Measurements from ENCODE around the gene DPY19L1. TPM values are rescaled to one million over a fixed set of nuclear protein-coding genes. Genes with fewer than 3 reads are reported as not detected.
"Not testable (repeated sequence)": the region's sequence is repeated elsewhere in the genome, so short reads cannot be mapped to it uniquely, and the experiment has no call there.

Gene DPY19L1
- total RNA-seq, 2 donors from 2014 or later, result 35.8 to 75.1 TPM

GRCh38 chr7:34996423-34997090 lies 40.7 kb downstream of the DPY19L1 start:
- not testable (repeated sequence) for H3K36me3 Mint-ChIP-seq (ENCODE audit: low read depth); H3K27ac Mint-ChIP-seq; H3K36me3 ChIP-seq (ENCODE audit: control insufficient read depth, insufficient read depth, low read length); H3K9me3 ChIP-seq (ENCODE audit: control insufficient read depth, low read length); DNase-seq; H3K4me1 ChIP-seq (ENCODE audit: control insufficient read depth, insufficient read depth, low read length); H3K9ac ChIP-seq (ENCODE audit: extremely low read depth, low read length, poor library complexity, severe bottlenecking); H3K27me3 ChIP-seq (ENCODE audit: control insufficient read depth, insufficient read depth, low read length, poor library complexity, severe bottlenecking); H3K27me3 Mint-ChIP-seq (ENCODE audit: insufficient read depth); H3K4me3 Mint-ChIP-seq; H3K9me3 Mint-ChIP-seq; H3K4me3 ChIP-seq (ENCODE audit: low read length); H3K27ac ChIP-seq (ENCODE audit: low read depth, low read length)
- WGBS, 2 experiments (ENCODE audit: insufficient coverage in 1 of 2, insufficient read length in 1 of 2), result 81% methylated on average over 2 of the region's 5 CpGs; no CpG with 5 or more reads in 1 of the 2 experiments
- H3K4me1 Mint-ChIP-seq, result peaks cover 11% of the 10 kb centered on the region

GRCh38 chr7:34995757-34996156 lies 41.5 kb downstream of the DPY19L1 start:
- 91 to 100% methylated on average over 3 to 4 of the region's 7 CpGs for WGBS, 2 experiments (ENCODE audit: insufficient coverage in 1 of 2, insufficient read length in 1 of 2)
- H3K9me3 ChIP-seq (ENCODE audit: control insufficient read depth, low read length), result no peaks in the 10 kb centered on the region
- H3K4me3 Mint-ChIP-seq, result no peak overlapping the region
- no peaks in the 10 kb centered on the region for H3K4me1 ChIP-seq (ENCODE audit: control insufficient read depth, insufficient read depth, low read length)
- no peak overlapping the region for H3K9ac ChIP-seq (ENCODE audit: extremely low read depth, low read length, poor library complexity, severe bottlenecking)
- H3K4me3 ChIP-seq (ENCODE audit: low read length), result no peak overlapping the region
- no peak overlapping the region for H3K27ac ChIP-seq (ENCODE audit: low read depth, low read length)
- no peaks in the 10 kb centered on the region for H3K27me3 Mint-ChIP-seq (ENCODE audit: insufficient read depth)
- H3K36me3 Mint-ChIP-seq (ENCODE audit: low read depth), result peaks cover 2% of the 10 kb centered on the region
- H3K9me3 Mint-ChIP-seq, result no peaks in the 10 kb centered on the region
- TF ChIP-seq CTCF (conservative IDR thresholded peaks at IDR 0.05), result no peak
- peaks cover 11% of the 10 kb centered on the region for H3K4me1 Mint-ChIP-seq
- no peak overlapping the region for H3K27ac Mint-ChIP-seq
- H3K36me3 ChIP-seq (ENCODE audit: control insufficient read depth, insufficient read depth, low read length), result no peaks in the 10 kb centered on the region
- no peak for DNase-seq
- H3K27me3 ChIP-seq (ENCODE audit: control insufficient read depth, insufficient read depth, low read length, poor library complexity, severe bottlenecking), result no peaks in the 10 kb centered on the region

GRCh38 chr7:34991938-34992840 lies 45.1 kb downstream of the DPY19L1 start:
- Mint-ChIP-seq H3K9me3 (no peaks in the 10 kb centered on the region), H3K4me3 (no peak overlapping the region), H3K27me3 (ENCODE audit: insufficient read depth) (no peaks in the 10 kb centered on the region), H3K27ac (no peak overlapping the region), H3K4me1 (peaks cover 10% of the 10 kb centered on the region), H3K36me3 (ENCODE audit: low read depth) (peaks cover 4% of the 10 kb centered on the region)
- H3K27me3 ChIP-seq (ENCODE audit: control insufficient read depth, insufficient read depth, low read length, poor library complexity, severe bottlenecking), result no peaks in the 10 kb centered on the region
- TF ChIP-seq CTCF (conservative IDR thresholded peaks at IDR 0.05), result no peak
- no peaks in the 10 kb centered on the region for H3K9me3 ChIP-seq (ENCODE audit: control insufficient read depth, low read length)
- DNase-seq, result no peak
- H3K36me3 ChIP-seq (ENCODE audit: control insufficient read depth, insufficient read depth, low read length), result no peaks in the 10 kb centered on the region
- no peak overlapping the region for H3K9ac ChIP-seq (ENCODE audit: extremely low read depth, low read length, poor library complexity, severe bottlenecking)
- H3K4me1 ChIP-seq (ENCODE audit: control insufficient read depth, insufficient read depth, low read length), result no peaks in the 10 kb centered on the region
- 75 to 85% methylated on average over 8 to 12 of the region's 12 CpGs for WGBS, 2 experiments (ENCODE audit: insufficient coverage in 1 of 2, insufficient read length in 1 of 2)
- H3K27ac ChIP-seq (ENCODE audit: low read depth, low read length), result no peak overlapping the region
- H3K4me3 ChIP-seq (ENCODE audit: low read length), result no peak overlapping the region

GRCh38 chr7:34988442-34989125 lies 48.7 kb downstream of the DPY19L1 start:
- H3K4me1 ChIP-seq (ENCODE audit: control insufficient read depth, insufficient read depth, low read length); H3K27me3 Mint-ChIP-seq (ENCODE audit: insufficient read depth); H3K9me3 ChIP-seq (ENCODE audit: control insufficient read depth, low read length); H3K27ac ChIP-seq (ENCODE audit: low read depth, low read length); H3K4me3 Mint-ChIP-seq; H3K27me3 ChIP-seq (ENCODE audit: control insufficient read depth, insufficient read depth, low read length, poor library complexity, severe bottlenecking); H3K36me3 ChIP-seq (ENCODE audit: control insufficient read depth, insufficient read depth, low read length); H3K4me1 Mint-ChIP-seq; H3K36me3 Mint-ChIP-seq (ENCODE audit: low read depth); H3K27ac Mint-ChIP-seq; DNase-seq; H3K4me3 ChIP-seq (ENCODE audit: low read length); H3K9me3 Mint-ChIP-seq; H3K9ac ChIP-seq (ENCODE audit: extremely low read depth, low read length, poor library complexity, severe bottlenecking): not testable (repeated sequence)
- WGBS, 2 experiments (ENCODE audit: insufficient coverage in 1 of 2, insufficient read length in 1 of 2), result no CpG with 5 or more reads among the region's 2 CpGs

GRCh38 chr7:34985155-34985554 lies 52.1 kb downstream of the DPY19L1 start:
- H3K27me3 Mint-ChIP-seq (ENCODE audit: insufficient read depth); H3K36me3 Mint-ChIP-seq (ENCODE audit: low read depth); H3K4me3 Mint-ChIP-seq; H3K27me3 ChIP-seq (ENCODE audit: control insufficient read depth, insufficient read depth, low read length, poor library complexity, severe bottlenecking); H3K27ac Mint-ChIP-seq; H3K9me3 Mint-ChIP-seq; H3K36me3 ChIP-seq (ENCODE audit: control insufficient read depth, insufficient read depth, low read length); H3K4me1 Mint-ChIP-seq; H3K27ac ChIP-seq (ENCODE audit: low read depth, low read length); H3K9ac ChIP-seq (ENCODE audit: extremely low read depth, low read length, poor library complexity, severe bottlenecking); H3K4me1 ChIP-seq (ENCODE audit: control insufficient read depth, insufficient read depth, low read length); H3K4me3 ChIP-seq (ENCODE audit: low read length); H3K9me3 ChIP-seq (ENCODE audit: control insufficient read depth, low read length); DNase-seq: not testable (repeated sequence)
- WGBS, 2 experiments (ENCODE audit: insufficient coverage in 1 of 2, insufficient read length in 1 of 2), result 93 to 98% methylated on average over 2 to 3 of the region's 3 CpGs

Measured in endodermal cell (in vitro differentiated cells).